ENCODE results near the gene NFIX.

GRCh38 chr19:13019332-13019731 lies 24.1 kb downstream of the NFIX start:
- TF ChIP-seq CTCF (IDR thresholded peaks at IDR 0.05; ENCODE audit: borderline replicate concordance, extremely low read depth, low read length, poor library complexity, severe bottlenecking) (no peak), EZH2 (IDR thresholded peaks at IDR 0.05; ENCODE audit: borderline replicate concordance, low read depth, low read length, severe bottlenecking) (no peak)
